SU-DHL-6 (cell line): Measurements from ENCODE around the gene GRAMD1B.

Source experiments
- H2AFZ ChIP-seq: fragments of 200-600 bp; sonication (generic); 2 replicates; pipeline ENCODE4 v1.6.1; 2014; ENCODE audit warnings: low read depth, mild to moderate bottlenecking, moderate library complexity, mixed read lengths, antibody characterized with exemption, low read length; ENCODE audit not compliant: severe bottlenecking
- H3F3A ChIP-seq: fragments of 200-600 bp; shearing (Covaris generic); 2 replicates; pipeline ENCODE4 v1.6.0; 2016; ENCODE audit warnings: antibody characterized with exemption, mild to moderate bottlenecking; ENCODE audit not compliant: insufficient read depth
- H3K27ac ChIP-seq: fragments of 200-600 bp; sonication (generic); 2 replicates; pipeline ENCODE4 v1.5.1; 2016; ENCODE audit warnings: low read depth, mild to moderate bottlenecking, low read length, moderate library complexity, mixed read lengths
- H3K27me3 ChIP-seq: fragments of 200-600 bp; sonication (generic), shearing (Covaris generic); 2 replicates; pipeline ENCODE4 v1.6.0; 2014; ENCODE audit warnings: mild to moderate bottlenecking, low read length
- H3K36me3 ChIP-seq: fragments of 200-600 bp; sonication (generic); 2 replicates; pipeline ENCODE4 v1.6.1; 2014; ENCODE audit warnings: mild to moderate bottlenecking, low read length, mixed read lengths
- H3K4me2 ChIP-seq: fragments of 300-600, 200-600 bp; shearing (Covaris generic), sonication (generic); 2 replicates; pipeline ENCODE4 v1.6.0; 2014; ENCODE audit warnings: low read length, low read depth, mild to moderate bottlenecking; ENCODE audit not compliant: poor library complexity, severe bottlenecking
- H3K4me3 ChIP-seq: fragments of 200-600 bp; sonication (generic); 2 replicates; pipeline ENCODE4 v1.5.1; 2014; ENCODE audit warnings: antibody characterized with exemption, low read length, mild to moderate bottlenecking, mixed read lengths; ENCODE audit not compliant: insufficient read depth, poor library complexity, severe bottlenecking
- H3K79me2 ChIP-seq: fragments of 200-600 bp; sonication (generic); 2 replicates; pipeline ENCODE4 v1.6.1; 2014; ENCODE audit warnings: mild to moderate bottlenecking, low read length, moderate library complexity; ENCODE audit not compliant: insufficient read depth
- H3K9ac ChIP-seq: fragments of 200-600 bp; sonication (generic); 2 replicates; pipeline ENCODE4 v1.7.0; 2014; ENCODE audit warnings: mild to moderate bottlenecking, low read length
- H3K9me2 ChIP-seq: fragments of 200-600 bp; sonication (generic); replicated peaks from 2 replicates; pipeline ENCODE4 v1.6.1; 2014; ENCODE audit warnings: low read length; ENCODE audit not compliant: insufficient read depth
- H3K9me3 ChIP-seq: fragments of 200-600 bp; sonication (generic); 2 replicates; pipeline ENCODE4 v1.6.1; 2014; ENCODE audit warnings: low read length, mixed read lengths; ENCODE audit not compliant: insufficient read depth
- H4K20me1 ChIP-seq: fragments of 200-600 bp; sonication (generic); 2 replicates; pipeline ENCODE4 v1.6.1; 2014; ENCODE audit warnings: low read depth, mild to moderate bottlenecking, antibody characterized with exemption, low read length, moderate library complexity, mixed read lengths
- CTCF ChIP-seq: fragments of 200-600 bp; sonication (generic); IDR thresholded peaks from one replicate; pipeline ENCODE4 v1.5.1; 2017; ENCODE audit warnings: antibody characterized with exemption, mild to moderate bottlenecking, low read length, moderate library complexity; ENCODE audit not compliant: insufficient read depth, poor library complexity, severe bottlenecking
- EZH2phosphoT487 ChIP-seq: fragments of 200-600 bp; sonication (generic), shearing (Covaris generic); conservative IDR thresholded peaks from 2 replicates; pipeline ENCODE4 v1.6.1; 2018; ENCODE audit warnings: mild to moderate bottlenecking, antibody characterized with exemption, low read length, moderate library complexity, mixed read lengths

Gene GRAMD1B

GRCh38 chr11:123597859-123598258, 167.8 kb downstream of the GRAMD1B start:
- Histone ChIP-seq H2AFZ (no peak overlapping the region), H3K79me2 (no peaks in the 10 kb centered on the region), H3K4me3 (no peak overlapping the region), H3K27ac (no peak overlapping the region), H3K36me3 (no peaks in the 10 kb centered on the region), H3K27me3 (no peaks in the 10 kb centered on the region), H3K9me2 (no peaks in the 10 kb centered on the region), H3K9ac (no peak overlapping the region), H3K9me3 (no peaks in the 10 kb centered on the region), H3K4me2 (no peak overlapping the region), H4K20me1 (no peaks in the 10 kb centered on the region), H3F3A (no peaks in the 10 kb centered on the region)
- TF ChIP-seq EZH2phosphoT487 (no peak), CTCF (no peak)

DNA sequence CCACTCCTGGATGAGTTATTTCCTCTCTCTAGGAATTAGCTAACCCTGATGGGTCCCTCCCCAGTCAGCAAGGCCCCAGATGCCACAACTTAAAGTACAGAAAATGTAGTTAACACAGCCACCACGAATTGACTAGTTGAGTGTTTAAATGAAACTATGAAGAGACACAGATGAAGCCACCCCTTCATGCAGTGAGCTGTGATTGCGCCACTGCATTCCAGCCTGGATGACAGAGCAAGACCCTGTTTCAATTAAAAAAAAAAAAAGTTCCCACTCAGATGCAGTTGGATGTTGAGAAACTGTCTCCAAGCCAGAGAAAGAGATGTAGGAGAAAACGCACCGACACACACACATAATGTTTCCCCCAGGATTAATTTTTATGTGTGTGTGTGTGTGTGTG, 171.1 kb downstream of the GRAMD1B start:
- no peaks in the 10 kb centered on the region for H3K36me3 ChIP-seq
- TF ChIP-seq EZH2phosphoT487 (no peak), CTCF (no peak)
- H3F3A ChIP-seq, result no peaks in the 10 kb centered on the region
- H3K4me3 ChIP-seq, result no peak overlapping the region
- no peak overlapping the region for H2AFZ ChIP-seq
- H3K9me3 ChIP-seq, result no peaks in the 10 kb centered on the region
- no peak overlapping the region for H3K9ac ChIP-seq
- H3K9me2 ChIP-seq, result no peaks in the 10 kb centered on the region
- no peak overlapping the region for H3K27ac ChIP-seq
- no peaks in the 10 kb centered on the region for H3K27me3 ChIP-seq
- no peaks in the 10 kb centered on the region for H4K20me1 ChIP-seq
- H3K79me2 ChIP-seq, result no peaks in the 10 kb centered on the region
- no peak overlapping the region for H3K4me2 ChIP-seq

GRCh38 chr11:123601743-123602142, 171.7 kb downstream of the GRAMD1B start:
- H3K9ac ChIP-seq, result no peak overlapping the region
- no peak for TF ChIP-seq CTCF
- no peak for TF ChIP-seq EZH2phosphoT487
- no peaks in the 10 kb centered on the region for H4K20me1 ChIP-seq
- no peaks in the 10 kb centered on the region for H3K9me2 ChIP-seq
- H3F3A ChIP-seq, result no peaks in the 10 kb centered on the region
- H3K27me3 ChIP-seq, result no peaks in the 10 kb centered on the region
- H3K9me3 ChIP-seq, result no peaks in the 10 kb centered on the region
- no peaks in the 10 kb centered on the region for H3K36me3 ChIP-seq
- H3K27ac ChIP-seq, result no peak overlapping the region
- H3K4me3 ChIP-seq, result no peak overlapping the region
- no peaks in the 10 kb centered on the region for H3K79me2 ChIP-seq
- H2AFZ ChIP-seq, result no peak overlapping the region
- no peak overlapping the region for H3K4me2 ChIP-seq

DNA sequence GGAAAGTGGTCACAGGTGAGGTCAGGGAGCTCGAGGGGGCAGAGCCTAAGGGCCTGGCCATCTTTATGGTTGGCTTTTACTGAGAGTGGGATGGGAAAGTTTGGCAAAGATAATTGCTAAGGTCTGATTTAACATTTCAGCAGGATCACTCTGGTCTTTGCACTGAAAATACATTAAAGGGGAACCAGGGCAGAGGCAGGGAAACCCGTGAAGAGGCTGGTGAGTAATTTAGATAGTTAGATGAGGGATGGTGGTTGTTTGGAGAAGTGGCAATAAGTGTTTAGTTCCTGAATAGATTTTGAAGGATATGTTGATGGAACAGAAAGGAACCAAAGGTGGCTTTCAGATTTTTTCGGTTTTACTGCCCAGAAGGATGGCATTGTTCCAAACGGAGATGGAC, 173.6 kb downstream of the GRAMD1B start:
- H3K36me3 ChIP-seq, result no peaks in the 10 kb centered on the region
- no peak for TF ChIP-seq CTCF
- no peak for TF ChIP-seq EZH2phosphoT487
- H3K4me3 ChIP-seq, result no peak overlapping the region
- no peak overlapping the region for H2AFZ ChIP-seq
- H4K20me1 ChIP-seq, result no peaks in the 10 kb centered on the region
- H3K79me2 ChIP-seq, result no peaks in the 10 kb centered on the region
- no peak overlapping the region for H3K27ac ChIP-seq
- no peak overlapping the region for H3K9ac ChIP-seq
- no peak overlapping the region for H3K4me2 ChIP-seq
- no peaks in the 10 kb centered on the region for H3K9me3 ChIP-seq
- no peaks in the 10 kb centered on the region for H3K27me3 ChIP-seq
- no peaks in the 10 kb centered on the region for H3K9me2 ChIP-seq
- H3F3A ChIP-seq, result no peaks in the 10 kb centered on the region
